Smooth muscle cell (in vitro differentiated cells): ENCODE measurements around the gene OR2K2. TPM values are rescaled to one million over a fixed set of nuclear protein-coding genes. Genes with fewer than 3 reads are reported as not detected.
"Not testable (repeated sequence)": the region's sequence is repeated elsewhere in the genome, so short reads cannot be mapped to it uniquely, and the experiment has no call there.

ENCODE experiments used
- DNase-seq: peaks from one replicate; lab custom pipeline; 2025; ENCODE audit not compliant: unreplicated experiment; lab: John Stamatoyannopoulos, UW
- H2AFZ ChIP-seq: fragments of 200-600 bp; sonication (generic); 2 replicates; pipeline ENCODE4 v1.6.0; 2016; ENCODE audit warnings: antibody characterized with exemption, low read depth, mild to moderate bottlenecking
- H3F3A ChIP-seq: fragments of 200-600 bp; sonication (generic); 2 replicates; pipeline ENCODE4 v1.6.0; 2017; ENCODE audit warnings: antibody characterized with exemption, low read depth
- H3K27ac ChIP-seq: fragments of 200-600 bp; sonication (generic); 2 replicates; pipeline ENCODE4 v1.5.1; 2016; ENCODE audit warnings: low read depth, mild to moderate bottlenecking
- H3K27me3 ChIP-seq: fragments of 200-600 bp; sonication (generic); 2 replicates; pipeline ENCODE4 v1.6.1; 2016; ENCODE audit warnings: low read depth, mild to moderate bottlenecking
- H3K36me3 ChIP-seq: fragments of 200-600 bp; sonication (generic); 2 replicates; pipeline ENCODE4 v1.5.1; 2016; ENCODE audit warnings: low read depth
- H3K4me1 ChIP-seq: fragments of 200-600 bp; sonication (generic); 2 replicates; pipeline ENCODE4 v1.5.1; 2016; ENCODE audit warnings: low read depth
- H3K4me2 ChIP-seq: fragments of 200-600 bp; sonication (generic); 2 replicates; pipeline ENCODE4 v1.6.0; 2016; ENCODE audit warnings: mild to moderate bottlenecking
- H3K4me3 ChIP-seq: fragments of 200-600 bp; sonication (generic); 2 replicates; pipeline ENCODE4 v1.5.1; 2016; ENCODE audit warnings: mild to moderate bottlenecking
- H3K79me2 ChIP-seq: fragments of 200-600 bp; sonication (generic); 2 replicates; pipeline ENCODE4 v1.6.0; 2016; ENCODE audit warnings: low read depth, mild to moderate bottlenecking
- H3K9ac ChIP-seq: fragments of 200-600 bp; sonication (generic); 2 replicates; pipeline ENCODE4 v1.6.0; 2016; ENCODE audit warnings: low read depth
- H3K9me3 ChIP-seq: fragments of 200-600 bp; sonication (generic); replicated peaks from 2 replicates; pipeline ENCODE4 v1.5.1; 2016; ENCODE audit warnings: low read depth
- H4K20me1 ChIP-seq: fragments of 200-600 bp; sonication (generic); 2 replicates; pipeline ENCODE4 v1.6.0; 2016; ENCODE audit warnings: low read depth
- WGBS: methylation state at CpG from one replicate; pipeline ENCODE4 v1.1.7; 2016; ENCODE audit warnings: low lambda C conversion rate; 5-methylcytosine and 5-hydroxymethylcytosine counted together
- polyA plus RNA-seq: library from polyadenylated mRNA; unstranded; fragments of >200 nt; fragmentation: Nextera tagmentation; extraction: Ambion mirVana; gene quantifications from 2 replicates; pipeline ENCODE4 v1.2.1, GENCODE V29; 2016
- total RNA-seq: library from RNA; depleted of rRNA; stranded (reverse); fragments of >200 nt; gene quantifications from 2 replicates; pipeline ENCODE4 v1.2.3, GENCODE V29; 2014
- TF ChIP-seq, protein P1 (sequence below): fragments of 200-600 bp; sonication (generic); IDR thresholded peaks from 2 replicates; pipeline ENCODE4 v1.5.1; 2017; ENCODE audit warnings: borderline replicate concordance, mild to moderate bottlenecking, antibody characterized with exemption; ENCODE audit not compliant: insufficient read depth, poor library complexity, severe bottlenecking

OR2K2 gene
- total and polyA plus RNA-seq, 2 experiments from 2014 or later = 0.13 TPM; not detected in 1

DNA sequence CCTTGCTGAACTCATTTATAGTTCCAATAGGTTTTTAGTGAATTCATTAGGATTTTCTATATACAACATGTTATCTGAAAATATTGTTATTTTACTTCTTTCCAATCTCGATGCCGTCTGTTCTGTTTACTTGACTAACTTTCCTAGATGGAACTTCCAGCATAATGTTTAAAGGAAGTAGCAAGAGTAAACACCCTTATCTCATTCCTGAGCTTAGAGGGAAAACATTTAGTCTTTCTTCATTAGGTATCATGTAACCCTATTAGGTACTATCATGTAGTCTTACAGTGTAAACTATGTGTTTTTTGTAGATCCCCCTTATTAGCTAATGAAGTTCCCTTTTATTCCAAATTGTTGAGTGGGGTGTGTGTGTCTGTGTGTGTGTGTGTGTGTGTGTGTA lies 22.5 kb upstream of the OR2K2 start:
- Histone ChIP-seq H3K79me2 (no peaks in the 10 kb centered on the region), H4K20me1 (no peaks in the 10 kb centered on the region), H3K4me2 (no peak overlapping the region), H3K9ac (no peak overlapping the region), H3K36me3 (no peaks in the 10 kb centered on the region), H3K4me3 (no peak overlapping the region), H3K27ac (no peak overlapping the region), H3F3A (peaks cover 14% of the 10 kb centered on the region), H3K9me3 (no peaks in the 10 kb centered on the region), H2AFZ (no peak overlapping the region), H3K4me1 (peaks cover 7% of the 10 kb centered on the region), H3K27me3 (no peaks in the 10 kb centered on the region)
- WGBS = 62% methylated on average over 2 of the region's 2 CpGs
- TF ChIP-seq, protein P1, sequence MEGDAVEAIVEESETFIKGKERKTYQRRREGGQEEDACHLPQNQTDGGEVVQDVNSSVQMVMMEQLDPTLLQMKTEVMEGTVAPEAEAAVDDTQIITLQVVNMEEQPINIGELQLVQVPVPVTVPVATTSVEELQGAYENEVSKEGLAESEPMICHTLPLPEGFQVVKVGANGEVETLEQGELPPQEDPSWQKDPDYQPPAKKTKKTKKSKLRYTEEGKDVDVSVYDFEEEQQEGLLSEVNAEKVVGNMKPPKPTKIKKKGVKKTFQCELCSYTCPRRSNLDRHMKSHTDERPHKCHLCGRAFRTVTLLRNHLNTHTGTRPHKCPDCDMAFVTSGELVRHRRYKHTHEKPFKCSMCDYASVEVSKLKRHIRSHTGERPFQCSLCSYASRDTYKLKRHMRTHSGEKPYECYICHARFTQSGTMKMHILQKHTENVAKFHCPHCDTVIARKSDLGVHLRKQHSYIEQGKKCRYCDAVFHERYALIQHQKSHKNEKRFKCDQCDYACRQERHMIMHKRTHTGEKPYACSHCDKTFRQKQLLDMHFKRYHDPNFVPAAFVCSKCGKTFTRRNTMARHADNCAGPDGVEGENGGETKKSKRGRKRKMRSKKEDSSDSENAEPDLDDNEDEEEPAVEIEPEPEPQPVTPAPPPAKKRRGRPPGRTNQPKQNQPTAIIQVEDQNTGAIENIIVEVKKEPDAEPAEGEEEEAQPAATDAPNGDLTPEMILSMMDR = no peak
- no peak for DNase-seq

DNA sequence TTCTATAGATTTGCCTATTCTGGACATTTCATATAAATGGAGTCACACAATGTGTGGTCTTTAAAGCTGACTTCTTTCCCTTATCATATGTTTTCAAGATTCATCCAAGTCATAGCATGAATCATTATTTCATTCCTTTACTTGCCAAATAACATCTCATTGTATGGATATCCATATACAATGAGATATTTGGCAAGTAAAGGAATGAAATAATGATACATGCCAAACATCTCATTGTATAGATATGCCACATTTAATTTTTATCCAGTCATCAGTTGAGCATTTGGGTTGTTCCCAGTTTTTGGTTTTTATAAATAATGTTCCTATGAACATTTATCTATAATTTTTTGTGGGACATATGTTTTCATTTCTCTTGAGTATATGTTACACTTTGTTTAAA lies 20.5 kb upstream of the OR2K2 start:
- H4K20me1 ChIP-seq = no peaks in the 10 kb centered on the region
- no peak for DNase-seq
- H2AFZ ChIP-seq = no peak overlapping the region
- H3K4me3 ChIP-seq = no peak overlapping the region
- TF ChIP-seq, protein P1 = no peak
- H3K4me1 ChIP-seq = no peaks in the 10 kb centered on the region
- H3K9ac ChIP-seq = no peak overlapping the region
- no peaks in the 10 kb centered on the region for H3K27me3 ChIP-seq
- H3K36me3 ChIP-seq = no peaks in the 10 kb centered on the region
- H3K4me2 ChIP-seq = no peak overlapping the region
- H3K27ac ChIP-seq = no peak overlapping the region
- no peaks in the 10 kb centered on the region for H3K9me3 ChIP-seq
- no peaks in the 10 kb centered on the region for H3K79me2 ChIP-seq
- H3F3A ChIP-seq = no peaks in the 10 kb centered on the region

DNA sequence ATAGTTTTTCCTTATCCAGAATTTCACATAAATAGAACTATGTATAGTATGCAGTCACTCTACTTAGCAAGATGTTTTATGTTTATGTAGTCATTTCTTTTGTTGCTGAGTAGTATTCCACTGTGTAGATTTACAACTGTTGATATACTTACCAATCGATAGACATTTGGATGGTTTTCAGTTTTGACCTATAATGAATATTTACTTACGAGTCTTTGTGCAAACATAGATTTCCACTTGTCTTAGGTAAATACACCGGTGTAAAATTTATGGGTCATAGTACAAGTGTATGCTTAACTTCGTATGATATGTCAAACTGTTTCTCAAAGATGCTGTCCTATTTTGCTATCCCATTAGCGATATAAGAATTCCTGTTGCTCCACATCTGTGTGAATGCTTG lies 19.7 kb upstream of the OR2K2 start:
- DNase-seq = no peak
- no peaks in the 10 kb centered on the region for H3K9me3 ChIP-seq
- TF ChIP-seq, protein P1 = no peak
- no peaks in the 10 kb centered on the region for H3K36me3 ChIP-seq
- no peaks in the 10 kb centered on the region for H3F3A ChIP-seq
- H3K79me2 ChIP-seq = no peaks in the 10 kb centered on the region
- H4K20me1 ChIP-seq = no peaks in the 10 kb centered on the region
- no peak overlapping the region for H3K27ac ChIP-seq
- H3K9ac ChIP-seq = no peak overlapping the region
- 86% methylated on average over 5 of the region's 5 CpGs for WGBS
- no peaks in the 10 kb centered on the region for H3K27me3 ChIP-seq
- no peak overlapping the region for H3K4me2 ChIP-seq
- H3K4me3 ChIP-seq = no peak overlapping the region
- no peaks in the 10 kb centered on the region for H3K4me1 ChIP-seq
- no peak overlapping the region for H2AFZ ChIP-seq

DNA sequence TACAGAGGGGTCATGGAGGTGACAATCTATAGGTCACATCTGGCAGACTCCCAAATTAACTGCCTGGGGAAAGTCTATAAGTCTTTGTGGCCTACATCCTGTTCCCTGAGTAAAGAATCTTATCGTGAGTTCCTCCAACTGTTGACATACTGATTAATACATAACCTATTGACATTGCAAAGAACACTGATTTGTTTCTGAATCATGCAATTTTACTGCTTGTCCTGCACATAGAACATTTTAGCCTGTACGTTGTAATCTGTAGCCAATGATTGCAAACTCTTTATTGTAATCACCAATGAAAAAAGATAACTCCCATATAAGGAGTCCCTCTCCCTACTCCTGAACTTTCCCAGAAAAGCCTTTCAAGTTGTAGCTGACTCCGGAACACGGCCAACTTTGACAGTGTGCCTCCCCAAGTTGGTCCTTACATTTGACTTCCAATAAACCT lies 18.8 kb upstream of the OR2K2 start:
- no peaks in the 10 kb centered on the region for H3K79me2 ChIP-seq
- H3K4me3 ChIP-seq = no peak overlapping the region
- no peaks in the 10 kb centered on the region for H3K36me3 ChIP-seq
- H3K27ac ChIP-seq = no peak overlapping the region
- TF ChIP-seq, protein P1 = no peak
- H3K9me3 ChIP-seq = no peaks in the 10 kb centered on the region
- no peaks in the 10 kb centered on the region for H3F3A ChIP-seq
- H3K4me1 ChIP-seq = no peaks in the 10 kb centered on the region
- no peaks in the 10 kb centered on the region for H4K20me1 ChIP-seq
- no peak overlapping the region for H2AFZ ChIP-seq
- H3K27me3 ChIP-seq = no peaks in the 10 kb centered on the region
- no peak overlapping the region for H3K4me2 ChIP-seq
- 56% methylated on average over 4 of the region's 4 CpGs for WGBS
- DNase-seq = no peak
- no peak overlapping the region for H3K9ac ChIP-seq

DNA sequence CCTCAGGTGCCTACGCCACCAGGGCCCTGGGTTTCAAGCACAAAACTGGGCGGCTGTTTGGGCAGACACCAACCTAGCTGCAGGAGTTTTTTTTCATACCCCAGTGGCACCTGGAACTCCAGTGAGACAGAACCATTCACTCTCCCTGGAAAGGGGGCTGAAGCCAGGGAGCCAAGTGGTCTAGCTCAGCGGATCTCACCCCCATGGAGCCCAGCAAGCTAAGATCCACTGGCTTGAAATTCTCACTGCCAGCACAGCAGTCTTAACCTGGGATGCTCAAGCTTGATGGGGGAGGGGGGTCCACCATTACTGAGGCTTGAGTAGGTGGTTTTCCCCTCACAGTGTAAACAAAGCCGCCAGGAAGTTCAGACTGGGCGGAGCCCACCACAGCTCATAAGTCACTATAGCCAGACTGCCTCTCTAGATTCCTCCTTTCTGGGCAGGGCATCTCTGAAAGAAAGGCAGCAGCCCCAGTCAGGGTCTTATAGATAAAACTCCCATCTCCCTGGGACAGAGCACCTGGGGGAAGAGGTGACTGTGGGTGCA lies 4.4 kb upstream of the OR2K2 start:
- H3F3A ChIP-seq, H3K27ac ChIP-seq, H3K4me2 ChIP-seq, H3K79me2 ChIP-seq, H3K4me1 ChIP-seq, H2AFZ ChIP-seq, H3K36me3 ChIP-seq, H3K9me3 ChIP-seq, H3K4me3 ChIP-seq, DNase-seq, H3K9ac ChIP-seq, H4K20me1 ChIP-seq, H3K27me3 ChIP-seq: not testable (repeated sequence)
- 87% methylated on average over 5 of the region's 5 CpGs for WGBS
